Astrocyte (in vitro differentiated cells and primary cell): ENCODE measurements around the gene TTC33.

Source experiments
- CTCF ChIP-seq: IDR thresholded peaks from 2 replicates; pipeline ENCODE4 v1.5.1; 2011; ENCODE audit warnings: low read depth, mild to moderate bottlenecking, inconsistent platforms, low read length, moderate library complexity; ENCODE audit not compliant: insufficient read depth
- EZH2 ChIP-seq: IDR thresholded peaks from 2 replicates; pipeline ENCODE4 v1.6.1; 2012; ENCODE audit warnings: mild to moderate bottlenecking, low read length, inconsistent platforms; ENCODE audit not compliant: insufficient read depth

GRCh38 chr5:40648150-40648549, 107.6 kb downstream of the TTC33 start:
- TF ChIP-seq CTCF (no peak), EZH2 (no peak)
